IMR-90 (cell line): Measurements from ENCODE around the gene PDZD8. TPM values are rescaled to one million over a fixed set of nuclear protein-coding genes. Genes with fewer than 3 reads are reported as not detected.

Experiments used
- ATAC-seq: fragments of 200-7000 bp; cut with Tn5 transposase; 2 replicates; pipeline ENCODE4 v1.9.1; 2020; ENCODE audit warnings: low read depth, mild to moderate bottlenecking, moderate library complexity
- BruUV-seq: library from RNA; stranded (reverse); fragments of 400-500 nt; replicated peaks from 2 replicates; lab custom pipeline; 2021; lab: Mats Ljungman, UMichigan
- CTCF ChIA-PET: fragments of 300-600 bp; formaldehyde crosslinking; extraction: SDS; loops from one replicate; lab custom pipeline; 2021; ENCODE audit warnings: antibody characterized with exemption; lab: Yijun Ruan, JAX
- POLR2A ChIA-PET: fragments of 300-600 bp; sonication (Branson Sonifier 250); formaldehyde crosslinking; loops from one replicate; lab custom pipeline; 2022; ENCODE audit warnings: antibody characterized with exemption; ENCODE audit not compliant: unreplicated experiment; lab: Charles Lee
- DNase-seq: peaks from one replicate; pipeline ENCODE4 v3.0.0; 2013
- H2AFZ ChIP-seq: replicated peaks from 2 replicates; pipeline ENCODE3; 2013; ENCODE audit warnings: low read length, mild to moderate bottlenecking; ENCODE audit not compliant: poor library complexity
- H2AK5ac ChIP-seq: 2 replicates; pipeline ENCODE4 v1.6.1; 2013; ENCODE audit warnings: low read depth, low read length, inconsistent platforms
- H2AK9ac ChIP-seq: replicated peaks from 2 replicates; pipeline ENCODE3; 2013; ENCODE audit warnings: mild to moderate bottlenecking, low read depth, low read length, moderate library complexity; ENCODE audit not compliant: poor library complexity
- H2BK120ac ChIP-seq: 2 replicates; pipeline ENCODE4 v1.6.1; 2013; ENCODE audit warnings: low read depth, low read length, inconsistent platforms
- H2BK15ac ChIP-seq: 3 replicates; pipeline ENCODE4 v1.6.1; 2013; ENCODE audit warnings: low read depth, low read length, inconsistent platforms
- H2BK20ac ChIP-seq: 2 replicates; pipeline ENCODE4 v1.6.1; 2013; ENCODE audit warnings: low read depth, mild to moderate bottlenecking, inconsistent platforms, low read length, moderate library complexity
- H2BK5ac ChIP-seq: 2 replicates; pipeline ENCODE4 v1.6.1; 2013; ENCODE audit warnings: mild to moderate bottlenecking, low read depth, low read length, inconsistent platforms; ENCODE audit not compliant: poor library complexity, severe bottlenecking
- H3K14ac ChIP-seq: replicated peaks from 2 replicates; pipeline ENCODE4 v1.6.1; 2013; ENCODE audit warnings: low read depth, low read length, inconsistent platforms
- H3K18ac ChIP-seq: 2 replicates; pipeline ENCODE4 v1.6.1; 2013; ENCODE audit warnings: low read depth, low read length, control low read depth
- H3K23ac ChIP-seq: 2 replicates; pipeline ENCODE4 v1.6.1; 2013; ENCODE audit warnings: low read depth, low read length, inconsistent platforms
- H3K27ac ChIP-seq: 2 replicates; pipeline ENCODE4 v1.5.1; 2013; ENCODE audit warnings: mild to moderate bottlenecking, control low read depth, low read length; ENCODE audit not compliant: insufficient read depth
- H3K27me3 ChIP-seq: 2 replicates; pipeline ENCODE4 v1.6.1; 2013; ENCODE audit warnings: low read length; ENCODE audit not compliant: control insufficient read depth, insufficient read depth
- H3K36me3 ChIP-seq: 2 replicates; pipeline ENCODE4 v1.6.1; 2013; ENCODE audit warnings: low read length, mixed read lengths; ENCODE audit not compliant: control insufficient read depth, insufficient read depth
- H3K4ac ChIP-seq: 2 replicates; pipeline ENCODE4 v1.6.1; 2013; ENCODE audit warnings: low read depth, low read length, inconsistent platforms
- H3K4me1 ChIP-seq: 2 replicates; pipeline ENCODE4 v1.6.1; 2013; ENCODE audit warnings: low read length, mixed read lengths; ENCODE audit not compliant: control insufficient read depth, insufficient read depth
- H3K4me2 ChIP-seq: 2 replicates; pipeline ENCODE4 v1.6.1; 2013; ENCODE audit warnings: low read depth, mild to moderate bottlenecking, control low read depth, low read length, moderate library complexity
- H3K4me3 ChIP-seq: 2 replicates; pipeline ENCODE4 v1.5.1; 2013; ENCODE audit warnings: low read depth, mild to moderate bottlenecking, control low read depth, low read length, moderate library complexity; ENCODE audit not compliant: insufficient read depth
- H3K56ac ChIP-seq: 2 replicates; pipeline ENCODE4 v1.6.1; 2013; ENCODE audit warnings: low read length, inconsistent platforms; ENCODE audit not compliant: insufficient read depth; ENCODE audit errors: extremely low read depth
- H3K79me1 ChIP-seq, 2 experiments: 2 replicates each; pipeline ENCODE4 v1.6.1; 2013; ENCODE audit warnings: low read length in 2 of 2, inconsistent platforms in 1 of 2, low read depth in 1 of 2
- H3K9ac ChIP-seq: 2 replicates; pipeline ENCODE4 v1.6.1; 2013; ENCODE audit warnings: low read depth, low read length, control low read depth
- H3K9me1 ChIP-seq: 2 replicates; pipeline ENCODE4 v1.6.1; 2013; ENCODE audit warnings: low read length, inconsistent platforms; ENCODE audit not compliant: insufficient read depth
- H3K9me3 ChIP-seq: 2 replicates; pipeline ENCODE4 v1.6.1; 2013; ENCODE audit warnings: low read length; ENCODE audit not compliant: control insufficient read depth, insufficient read depth
- H4K20me1 ChIP-seq: 2 replicates; pipeline ENCODE4 v1.6.1; 2013; ENCODE audit warnings: low read length, inconsistent platforms; ENCODE audit not compliant: insufficient read depth
- H4K5ac ChIP-seq: 2 replicates; pipeline ENCODE4 v1.6.1; 2013; ENCODE audit warnings: mild to moderate bottlenecking, low read depth, low read length, control low read depth
- H4K8ac ChIP-seq, 2 experiments: 2 replicates each; pipeline ENCODE4 v1.6.1; 2013; ENCODE audit warnings: low read depth in 2 of 2, low read length in 2 of 2, control low read depth in 1 of 2, inconsistent platforms in 1 of 2
- H4K91ac ChIP-seq: 2 replicates; pipeline ENCODE4 v1.6.1; 2013; ENCODE audit warnings: low read depth, low read length, inconsistent platforms; ENCODE audit not compliant: insufficient read depth
- BHLHE40 ChIP-seq: fragments of 150-350 bp; IDR thresholded peaks from 2 replicates; pipeline ENCODE4 v1.6.1; 2016; ENCODE audit warnings: mild to moderate bottlenecking, low read depth, low read length
- CHD1 ChIP-seq: IDR thresholded peaks from 2 replicates; pipeline ENCODE4 v1.6.1; 2012; ENCODE audit warnings: low read depth, low read length, improper control_type of control experiment
- ELK1 ChIP-seq: fragments of 150-350 bp; IDR thresholded peaks from 2 replicates; pipeline ENCODE4 v1.6.1; 2016; ENCODE audit warnings: low read depth, mild to moderate bottlenecking, low read length, moderate library complexity, borderline replicate concordance
- FOS ChIP-seq: fragments of 150-350 bp; IDR thresholded peaks from 2 replicates; pipeline ENCODE4 v1.6.1; 2016; ENCODE audit warnings: low read depth, low read length
- MAFK ChIP-seq: IDR thresholded peaks from 2 replicates; pipeline ENCODE4 v1.6.1; 2012; ENCODE audit warnings: low read depth, low read length, improper control_type of control experiment
- MAZ ChIP-seq: IDR thresholded peaks from 2 replicates; pipeline ENCODE4 v1.6.1; 2012; ENCODE audit warnings: low read depth, mild to moderate bottlenecking, low read length, improper control_type of control experiment, moderate library complexity, borderline replicate concordance
- MXI1 ChIP-seq: IDR thresholded peaks from 2 replicates; pipeline ENCODE4 v1.6.1; 2012; ENCODE audit warnings: low read depth, mild to moderate bottlenecking, low read length, moderate library complexity, borderline replicate concordance
- POLR2A ChIP-seq: IDR thresholded peaks from 2 replicates; pipeline ENCODE4 v1.6.1; 2012; ENCODE audit warnings: mild to moderate bottlenecking, low read depth, low read length
- SMC3 ChIP-seq: fragments of 150-350 bp; IDR thresholded peaks from 2 replicates; pipeline ENCODE4 v1.6.1; 2016; ENCODE audit warnings: low read depth, mild to moderate bottlenecking, antibody characterized with exemption, low read length, moderate library complexity
- WGBS, 2 experiments: methylation state at CpG; one replicate each; pipeline versions ENCODE4 v1.1.5 to v1.1.7; 2013; ENCODE audit warnings: missing lambda C conversion rate in 2 of 2; ENCODE audit not compliant: insufficient read length in 1 of 2; ENCODE audit errors: extremely low coverage in 2 of 2; 5-methylcytosine and 5-hydroxymethylcytosine counted together
- dilution Hi-C: fragments of 300-500 bp; cut with HindIII; formaldehyde crosslinking; loops from one replicate; pipeline ENCODE4 v1.14.3; 2018; ENCODE audit warnings: low sequenced_read_pairs; ENCODE audit not compliant: unreplicated experiment
- in situ Hi-C: fragments of 300-500 bp; cut with MboI; formaldehyde crosslinking; loops from 3 replicates; pipeline ENCODE4 v1.14.3; 2019; ENCODE audit warnings: low sequenced_read_pairs, inconsistent platforms, mixed read lengths
- intact Hi-C: fragments of 100-400 bp; cut with micrococcal nuclease; formaldehyde crosslinking; loops from 2 replicates; pipeline ENCODE4 v1.10.0; 2022
- polyA plus RNA-seq, 3 experiments: library from polyadenylated mRNA; depleted of rRNA; stranded (reverse); fragments of >200 nt; gene quantifications; 2 replicates each; pipeline ENCODE4 v1.2.3, GENCODE V29; 2012; ENCODE audit warnings: low replicate concordance in 1 of 3
- total RNA-seq: library from RNA; depleted of rRNA; stranded (reverse); fragments of >200 nt; gene quantifications from 2 replicates; pipeline ENCODE4 v1.2.3, GENCODE V29; 2012

The PDZD8 gene
- total and polyA plus RNA-seq, 2 of the 4 experiments (the other 2 are of a cell fraction): 11.3 to 20.4 TPM

GRCh38 chr10:117405730-117406129 lies 30.5 kb upstream of the PDZD8 start:
- Histone ChIP-seq H2BK5ac (no peak overlapping the region), H3K18ac (no peak overlapping the region), H2AK5ac (no peak overlapping the region), H3K23ac (no peak overlapping the region), H3K4me1 (no peaks in the 10 kb centered on the region), H3K36me3 (no peaks in the 10 kb centered on the region), H2BK120ac (no peak overlapping the region), H3K4me3 (no peak overlapping the region), H3K14ac (no peak overlapping the region), H4K20me1 (no peaks in the 10 kb centered on the region), H3K9me1 (no peaks in the 10 kb centered on the region), H2BK15ac (no peak overlapping the region), H2AK9ac (no peak overlapping the region), H3K56ac (no peak overlapping the region), H3K4me2 (no peak overlapping the region), H4K5ac (no peak overlapping the region), H2AFZ (no peak overlapping the region), H3K79me1 (no peaks in the 10 kb centered on the region), H3K4ac (no peak overlapping the region), H3K27me3 (no peaks in the 10 kb centered on the region; the same call in 1 of the 2 replicates), H4K8ac (no peak overlapping the region), H4K91ac (no peak overlapping the region), H3K27ac (no peak overlapping the region), H3K9ac (no peak overlapping the region), H2BK20ac (no peak overlapping the region), H3K9me3 (no peaks in the 10 kb centered on the region)
- ChIA-PET CTCF (no interaction called here), POLR2A (no interaction called here)
- 68% methylated on average over 3 of the region's 3 CpGs; no CpG with 5 or more reads in 1 of the 2 experiments for WGBS, 2 experiments
- BruUV-seq: no TSS peak
- TF ChIP-seq MAFK: no peak
- TF ChIP-seq FOS: no peak
- TF ChIP-seq ELK1: no peak
- no peak for TF ChIP-seq BHLHE40
- no peak for TF ChIP-seq SMC3
- no peak for TF ChIP-seq POLR2A
- no peak for TF ChIP-seq CHD1
- TF ChIP-seq MXI1: no peak
- TF ChIP-seq MAZ: no peak
- ATAC-seq (no peak), DNase-seq (no peak)
- intact Hi-C loops: no loop called here
- in situ Hi-C loops: no loop called here
- dilution Hi-C loops: no loop called here
